ENCODE measurements around the gene PXT1.
A peak's percentile ranks its signal among the peaks of the same experiment; 100 is the strongest.

PXT1 gene

DNA sequence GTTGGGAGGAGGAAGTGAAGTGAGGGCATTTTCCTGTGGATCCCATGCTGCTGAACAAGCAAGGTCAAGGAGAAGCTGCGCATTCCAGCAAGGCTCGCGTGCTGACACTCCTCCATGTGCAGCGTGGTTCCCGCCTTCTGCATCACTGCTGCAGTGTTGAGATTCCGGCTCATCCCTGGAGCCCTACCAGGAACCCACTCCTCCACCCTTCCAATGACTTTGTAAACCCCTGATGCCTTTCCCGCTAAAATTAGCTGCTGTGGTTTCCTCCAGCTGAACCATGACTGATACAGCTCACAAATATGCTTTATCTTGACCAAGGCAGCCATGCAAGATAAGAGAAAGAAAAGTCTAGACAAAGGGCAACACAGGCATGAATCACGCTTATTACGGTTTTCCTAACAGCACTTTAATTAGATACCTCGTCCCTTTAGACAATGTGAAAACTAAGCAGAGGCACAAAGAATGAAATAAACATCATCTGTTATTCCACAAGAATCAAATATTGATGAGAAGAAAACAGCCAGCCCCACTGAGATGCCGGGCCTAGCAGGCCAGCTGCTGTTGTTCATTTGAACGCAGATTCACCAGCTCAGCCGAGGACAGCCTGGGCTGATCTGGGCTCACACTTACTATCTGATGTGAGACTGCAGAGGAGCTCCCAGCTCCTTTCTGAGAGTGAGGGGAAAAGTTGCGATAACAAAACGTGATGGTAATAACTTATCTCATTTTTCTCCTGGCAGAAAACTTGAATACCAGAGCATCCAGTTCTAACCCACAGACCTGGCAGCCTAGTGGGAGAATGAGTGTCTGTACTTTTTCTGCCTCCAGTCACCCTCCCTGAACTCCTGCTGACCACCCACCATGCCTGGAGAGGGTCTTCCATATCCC, 91.7 kb downstream of the PXT1 start:
- H3K4me3 ChIP-seq (ENCODE audit: low read depth, low read length): no peak overlapping the region
- no peaks in the 10 kb centered on the region for H3K36me3 ChIP-seq (ENCODE audit: control insufficient read depth, insufficient read depth, low read length)
- no peak overlapping the region for H3K9ac ChIP-seq
- H3K4me1 ChIP-seq: no peaks in the 10 kb centered on the region
- H3K9me3 ChIP-seq (ENCODE audit: control insufficient read depth, low read length): no peaks in the 10 kb centered on the region
- no peaks in the 10 kb centered on the region for H3K79me2 ChIP-seq
- H3K4me2 ChIP-seq (ENCODE audit: low read length): no peak overlapping the region
- TF ChIP-seq, protein P1, sequence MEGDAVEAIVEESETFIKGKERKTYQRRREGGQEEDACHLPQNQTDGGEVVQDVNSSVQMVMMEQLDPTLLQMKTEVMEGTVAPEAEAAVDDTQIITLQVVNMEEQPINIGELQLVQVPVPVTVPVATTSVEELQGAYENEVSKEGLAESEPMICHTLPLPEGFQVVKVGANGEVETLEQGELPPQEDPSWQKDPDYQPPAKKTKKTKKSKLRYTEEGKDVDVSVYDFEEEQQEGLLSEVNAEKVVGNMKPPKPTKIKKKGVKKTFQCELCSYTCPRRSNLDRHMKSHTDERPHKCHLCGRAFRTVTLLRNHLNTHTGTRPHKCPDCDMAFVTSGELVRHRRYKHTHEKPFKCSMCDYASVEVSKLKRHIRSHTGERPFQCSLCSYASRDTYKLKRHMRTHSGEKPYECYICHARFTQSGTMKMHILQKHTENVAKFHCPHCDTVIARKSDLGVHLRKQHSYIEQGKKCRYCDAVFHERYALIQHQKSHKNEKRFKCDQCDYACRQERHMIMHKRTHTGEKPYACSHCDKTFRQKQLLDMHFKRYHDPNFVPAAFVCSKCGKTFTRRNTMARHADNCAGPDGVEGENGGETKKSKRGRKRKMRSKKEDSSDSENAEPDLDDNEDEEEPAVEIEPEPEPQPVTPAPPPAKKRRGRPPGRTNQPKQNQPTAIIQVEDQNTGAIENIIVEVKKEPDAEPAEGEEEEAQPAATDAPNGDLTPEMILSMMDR (IDR thresholded peaks at IDR 0.05): no peak
- H3K27me3 ChIP-seq (ENCODE audit: control insufficient read depth, insufficient read depth, low read length): no peaks in the 10 kb centered on the region
- H2AFZ ChIP-seq: peak overlapping the region; percentile 65
- no peak overlapping the region for H3K27ac ChIP-seq

DNA sequence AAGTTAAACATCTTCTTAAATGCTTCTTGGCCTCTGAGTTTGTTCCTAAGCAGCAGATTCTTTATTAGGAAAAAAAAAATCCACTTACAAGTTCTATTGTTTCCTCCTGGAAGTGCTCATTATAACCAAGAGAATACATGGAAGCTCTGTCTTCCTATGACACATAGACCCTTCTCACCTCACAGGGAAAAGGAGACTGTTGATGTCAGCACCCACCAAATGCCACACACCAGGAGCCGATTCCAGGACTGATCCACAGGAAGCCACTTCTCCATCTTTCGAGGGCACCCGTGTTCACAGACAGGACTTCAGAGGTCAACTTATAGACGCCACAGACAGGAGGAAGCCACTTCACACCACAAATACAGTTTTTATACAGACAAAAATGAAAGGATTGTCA, 92.6 kb downstream of the PXT1 start:
- TF ChIP-seq, protein P1 (IDR thresholded peaks at IDR 0.05): no peak
- Histone ChIP-seq H3K9me3 (ENCODE audit: control insufficient read depth, low read length) (no peaks in the 10 kb centered on the region), H3K4me1 (no peaks in the 10 kb centered on the region)

DNA sequence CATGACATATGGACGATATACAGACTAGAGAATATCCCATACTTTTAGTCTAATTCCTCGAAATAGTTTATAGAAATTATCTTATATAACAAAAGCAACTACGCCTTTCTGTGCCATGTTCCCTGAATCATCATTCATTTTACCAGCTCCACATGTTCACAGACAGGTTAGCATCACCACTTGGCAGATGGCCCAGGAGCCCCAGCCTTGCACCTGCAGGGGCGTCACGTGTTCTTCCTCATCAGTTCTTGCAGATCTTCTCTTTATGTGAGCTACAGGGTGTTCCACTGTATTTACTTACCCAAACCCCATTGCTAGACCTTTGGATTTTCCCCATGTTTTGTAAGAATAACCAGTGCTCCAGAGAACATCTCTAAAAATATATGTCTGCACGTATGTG, 93.4 kb downstream of the PXT1 start:
- Histone ChIP-seq H3K27ac (no peak overlapping the region), H3K9me3 (ENCODE audit: control insufficient read depth, low read length) (no peaks in the 10 kb centered on the region), H3K4me1 (no peaks in the 10 kb centered on the region), H3K36me3 (ENCODE audit: control insufficient read depth, insufficient read depth, low read length) (no peaks in the 10 kb centered on the region), H3K4me2 (ENCODE audit: low read length) (no peak overlapping the region), H3K79me2 (no peaks in the 10 kb centered on the region), H3K9ac (no peak overlapping the region), H3K27me3 (ENCODE audit: control insufficient read depth, insufficient read depth, low read length) (no peaks in the 10 kb centered on the region), H3K4me3 (ENCODE audit: low read depth, low read length) (no peak overlapping the region), H2AFZ (no peak overlapping the region)
- TF ChIP-seq, protein P1 (IDR thresholded peaks at IDR 0.05): no peak

More for the DNA sequence above, 92.6 kb downstream of the PXT1 start:
- H3K27me3 ChIP-seq (ENCODE audit: control insufficient read depth, insufficient read depth, low read length): no peaks in the 10 kb centered on the region
- H2AFZ ChIP-seq: no peak overlapping the region
- no peaks in the 10 kb centered on the region for H3K79me2 ChIP-seq
- no peaks in the 10 kb centered on the region for H3K36me3 ChIP-seq (ENCODE audit: control insufficient read depth, insufficient read depth, low read length)
- no peak overlapping the region for H3K27ac ChIP-seq
- no peak overlapping the region for H3K4me3 ChIP-seq (ENCODE audit: low read depth, low read length)
- H3K4me2 ChIP-seq (ENCODE audit: low read length): no peak overlapping the region
- no peak overlapping the region for H3K9ac ChIP-seq

DNA sequence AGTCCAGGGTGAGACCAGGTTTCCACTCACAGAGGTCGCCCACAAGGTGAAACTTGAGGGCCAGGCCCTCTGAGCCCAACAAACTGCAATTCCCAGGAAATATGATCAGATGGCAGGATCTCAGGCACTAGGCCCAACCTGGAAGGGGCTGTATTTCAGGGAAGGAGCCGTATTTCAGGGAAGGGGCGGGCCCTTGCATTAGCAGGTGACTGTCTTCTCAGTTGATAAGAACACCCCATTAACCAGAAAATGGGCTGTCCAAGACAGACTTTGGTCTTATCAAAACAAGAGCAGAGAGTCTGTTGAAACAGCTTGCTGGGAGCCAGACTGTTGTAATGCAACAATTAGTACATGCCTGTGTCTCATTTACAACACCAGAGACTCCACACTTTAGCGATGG, 95.0 kb downstream of the PXT1 start:
- Histone ChIP-seq H3K4me1 (no peaks in the 10 kb centered on the region), H3K36me3 (ENCODE audit: control insufficient read depth, insufficient read depth, low read length) (no peaks in the 10 kb centered on the region), H3K27ac (no peak overlapping the region), H3K4me2 (ENCODE audit: low read length) (no peak overlapping the region), H2AFZ (peak overlapping the region; percentile 56), H3K9me3 (ENCODE audit: control insufficient read depth, low read length) (no peaks in the 10 kb centered on the region), H3K79me2 (no peaks in the 10 kb centered on the region), H3K4me3 (ENCODE audit: low read depth, low read length) (no peak overlapping the region), H3K27me3 (ENCODE audit: control insufficient read depth, insufficient read depth, low read length) (no peaks in the 10 kb centered on the region), H3K9ac (no peak overlapping the region)
- TF ChIP-seq, protein P1 (IDR thresholded peaks at IDR 0.05): no peak
